H9 (cell line): ENCODE measurements around the gene FABP7. TPM values are rescaled to one million over a fixed set of nuclear protein-coding genes. Genes with fewer than 3 reads are reported as not detected.

ENCODE experiments used
- DNase-seq: peaks from one replicate; pipeline ENCODE4 v3.0.0-alpha.2; 2017
- H2AFZ ChIP-seq: one replicate; pipeline ENCODE4 v1.6.1; 2013; ENCODE audit warnings: mild to moderate bottlenecking, low read length, control low read depth, moderate library complexity
- H2AK5ac ChIP-seq: 2 replicates; pipeline ENCODE4 v1.6.1; 2013; ENCODE audit warnings: low read length, control low read depth, mixed read lengths; ENCODE audit not compliant: insufficient read length
- H2BK120ac ChIP-seq: one replicate; pipeline ENCODE4 v1.6.1; 2013; ENCODE audit warnings: low read depth, mild to moderate bottlenecking, low read length, control low read depth, inconsistent platforms; ENCODE audit not compliant: poor library complexity, severe bottlenecking
- H2BK12ac ChIP-seq: 2 replicates; pipeline ENCODE4 v1.6.1; 2013; ENCODE audit warnings: low read length, control low read depth, mixed read lengths, low read depth; ENCODE audit not compliant: insufficient read length
- H2BK15ac ChIP-seq: 2 replicates; pipeline ENCODE4 v1.6.1; 2013; ENCODE audit warnings: low read depth, low read length, control low read depth
- H2BK20ac ChIP-seq: one replicate; pipeline ENCODE4 v1.6.1; 2013; ENCODE audit warnings: low read depth, mild to moderate bottlenecking, low read length, control low read depth, inconsistent platforms; ENCODE audit not compliant: poor library complexity, severe bottlenecking
- H2BK5ac ChIP-seq: 2 replicates; pipeline ENCODE4 v1.6.1; 2013; ENCODE audit warnings: low read length, control low read depth, mixed read lengths; ENCODE audit not compliant: insufficient read length
- H3K14ac ChIP-seq: 2 replicates; pipeline ENCODE4 v1.6.1; 2013; ENCODE audit warnings: low read length, control low read depth; ENCODE audit not compliant: insufficient read depth
- H3K18ac ChIP-seq: 2 replicates; pipeline ENCODE4 v1.6.1; 2013; ENCODE audit warnings: low read depth, mild to moderate bottlenecking, mixed read lengths, low read length, control low read depth; ENCODE audit not compliant: insufficient read length
- H3K23ac ChIP-seq: 2 replicates; pipeline ENCODE4 v1.6.1; 2013; ENCODE audit warnings: low read length, control low read depth, mixed read lengths, low read depth; ENCODE audit not compliant: insufficient read length
- H3K23me2 ChIP-seq: 2 replicates; pipeline ENCODE4 v1.6.1; 2013; ENCODE audit warnings: low read depth, mild to moderate bottlenecking, mixed read lengths, low read length, control low read depth; ENCODE audit not compliant: insufficient read length, poor library complexity, severe bottlenecking
- H3K27ac ChIP-seq: 2 replicates; pipeline ENCODE4 v1.5.1; 2013; ENCODE audit warnings: low read length, control low read depth, mixed read lengths, low read depth; ENCODE audit not compliant: insufficient read length
- H3K27me3 ChIP-seq: 2 replicates; pipeline ENCODE4 v1.6.1; 2013; ENCODE audit warnings: low read length, control low read depth, inconsistent platforms; ENCODE audit not compliant: insufficient read depth
- H3K4ac ChIP-seq: 2 replicates; pipeline ENCODE4 v1.6.1; 2013; ENCODE audit warnings: low read depth, mild to moderate bottlenecking, control low read depth, inconsistent platforms, low read length, moderate library complexity
- H3K4me1 ChIP-seq: 2 replicates; pipeline ENCODE4 v1.6.1; 2013; ENCODE audit warnings: low read length, control low read depth, inconsistent platforms; ENCODE audit not compliant: insufficient read depth
- H3K4me2 ChIP-seq: 2 replicates; pipeline ENCODE4 v1.6.1; 2013; ENCODE audit warnings: low read length, control low read depth, mixed read lengths; ENCODE audit not compliant: insufficient read length, insufficient read depth
- H3K56ac ChIP-seq: 2 replicates; pipeline ENCODE4 v1.6.1; 2013; ENCODE audit warnings: low read depth, mild to moderate bottlenecking, mixed read lengths, low read length, control low read depth; ENCODE audit not compliant: insufficient read length
- H3K79me1 ChIP-seq: 2 replicates; pipeline ENCODE4 v1.6.1; 2013; ENCODE audit warnings: low read depth, mild to moderate bottlenecking, moderate library complexity, low read length, control low read depth, inconsistent platforms; ENCODE audit not compliant: insufficient read depth, poor library complexity, severe bottlenecking
- H3K79me2 ChIP-seq: 2 replicates; pipeline ENCODE4 v1.6.1; 2013; ENCODE audit warnings: low read length, control low read depth, inconsistent platforms; ENCODE audit not compliant: insufficient read depth
- H3K9ac ChIP-seq: 2 replicates; pipeline ENCODE4 v1.6.1; 2013; ENCODE audit warnings: low read length, control low read depth, mixed read lengths; ENCODE audit not compliant: insufficient read length; ENCODE audit errors: extremely low read depth
- H3K9me3 ChIP-seq: one replicate; pipeline ENCODE4 v1.6.1; 2013; ENCODE audit warnings: low read depth, low read length, inconsistent platforms; ENCODE audit not compliant: control insufficient read depth
- H3T11ph ChIP-seq: one replicate; pipeline ENCODE4 v1.6.1; 2013; ENCODE audit warnings: mild to moderate bottlenecking, low read length, control low read depth, inconsistent platforms
- H4K20me1 ChIP-seq: one replicate; pipeline ENCODE4 v1.6.1; 2013; ENCODE audit not compliant: control insufficient read depth, insufficient read length, insufficient read depth
- H4K5ac ChIP-seq: 2 replicates; pipeline ENCODE4 v1.6.1; 2013; ENCODE audit warnings: low read depth, mild to moderate bottlenecking, mixed read lengths, low read length, control low read depth; ENCODE audit not compliant: insufficient read length
- H4K8ac ChIP-seq: replicated peaks from 2 replicates; pipeline ENCODE4 v1.6.1; 2013; ENCODE audit warnings: low read length, control low read depth, mixed read lengths, low read depth; ENCODE audit not compliant: insufficient read length
- H4K91ac ChIP-seq: 2 replicates; pipeline ENCODE4 v1.6.1; 2013; ENCODE audit warnings: low read depth, mild to moderate bottlenecking, moderate library complexity, mixed read lengths, low read length, control low read depth; ENCODE audit not compliant: insufficient read length
- H3K27ac Mint-ChIP-seq, 3 experiments: 2 replicates in 2 of 3; 3 replicates in 1 of 3; pipeline ENCODE4 v1.8.0; 2020 to 2021; ENCODE audit warnings: mixed read lengths in 3 of 3, mild to moderate bottlenecking in 1 of 3, moderate library complexity in 1 of 3
- H3K27me3 Mint-ChIP-seq: 2 replicates; pipeline ENCODE4 v1.8.0; 2021; ENCODE audit warnings: low read depth, mild to moderate bottlenecking, moderate library complexity, mixed read lengths
- H3K36me3 Mint-ChIP-seq, 3 experiments: 2 replicates in 2 of 3; 3 replicates in 1 of 3; pipeline ENCODE4 v1.8.0; 2020 to 2021; ENCODE audit warnings: low read depth in 3 of 3, mixed read lengths in 3 of 3; ENCODE audit not compliant: insufficient read depth in 1 of 3
- H3K4me1 Mint-ChIP-seq, 2 experiments: 2 replicates each; pipeline ENCODE4 v1.8.0; 2020; ENCODE audit warnings: mixed read lengths in 2 of 2
- H3K4me3 Mint-ChIP-seq, 2 experiments: 2 replicates in 1 of 2; 3 replicates in 1 of 2; pipeline ENCODE4 v1.8.0; 2020 to 2021; ENCODE audit warnings: mild to moderate bottlenecking in 2 of 2, mixed read lengths in 2 of 2, moderate library complexity in 1 of 2
- H3K9me3 Mint-ChIP-seq, 2 experiments: 2 replicates in 1 of 2; 3 replicates in 1 of 2; pipeline ENCODE4 v1.8.0; 2020; ENCODE audit warnings: mild to moderate bottlenecking in 2 of 2, mixed read lengths in 2 of 2, moderate library complexity in 1 of 2
- CTCF ChIP-seq: fragments of 200-600 bp; sonication (generic); conservative IDR thresholded peaks from 3 replicates; pipeline ENCODE4 v1.8.0; 2021; ENCODE audit warnings: antibody characterized with exemption, mild to moderate bottlenecking
- WGBS: extraction: QIAGEN DNeasy Blood & Tissue Kit; methylation state at CpG from one replicate; pipeline ENCODE4 v1.1.7; 2013; ENCODE audit warnings: missing lambda C conversion rate, low lambda C conversion rate, mixed read lengths; ENCODE audit not compliant: insufficient read length; ENCODE audit errors: extremely low coverage; 5-methylcytosine and 5-hydroxymethylcytosine counted together
- total RNA-seq: library from RNA; stranded (reverse); gene quantifications from 2 replicates; pipeline ENCODE4 v1.2.1, GENCODE V29; 2021

The FABP7 gene
- total RNA-seq, 1 experiment from 2014 or later = 3.9 TPM

- Histone ChIP-seq H4K91ac (no peak overlapping the region), H4K8ac (no peak overlapping the region), H2BK120ac (no peak overlapping the region), H4K20me1 (no peaks in the 10 kb centered on the region), H3K9ac (no peak overlapping the region), H3K4me2 (no peak overlapping the region), H3K9me3 (no peaks in the 10 kb centered on the region), H2BK20ac (no peak overlapping the region), H3K18ac (no peak overlapping the region), H4K5ac (no peak overlapping the region), H3K23ac (no peak overlapping the region), H2BK5ac (no peak overlapping the region), H3K27ac (no peak overlapping the region), H3K79me2 (no peaks in the 10 kb centered on the region), H2AFZ (no peak overlapping the region), H2AK5ac (no peak overlapping the region), H3K14ac (no peak overlapping the region), H2BK12ac (no peak overlapping the region), H3K4me1 (no peaks in the 10 kb centered on the region; the same call in 1 of the 2 replicates), H3K79me1 (no peaks in the 10 kb centered on the region), H3K27me3 (no peaks in the 10 kb centered on the region), H3K4ac (no peak overlapping the region), H2BK15ac (no peak overlapping the region), H3K56ac (no peak overlapping the region), H3T11ph (no peak overlapping the region), H3K23me2 (no peaks in the 10 kb centered on the region)
- no CpG with 5 or more reads among the region's 9 CpGs for WGBS
- TF ChIP-seq CTCF = no peak
- H3K27ac Mint-ChIP-seq = no peak overlapping the region
- H3K27me3 Mint-ChIP-seq = peaks cover 7% of the 10 kb centered on the region
- H3K9me3 Mint-ChIP-seq = peaks cover 10 to 20% of the 10 kb centered on the region in 2 experiments
- H3K4me1 Mint-ChIP-seq = peaks cover 9 to 13% of the 10 kb centered on the region in 2 experiments
- no peak overlapping the region for H3K4me3 Mint-ChIP-seq
- no peak for DNase-seq
- peaks cover 5 to 16% (median 10%) of the 10 kb centered on the region in 3 experiments for H3K36me3 Mint-ChIP-seq
These were observed 32.8 kb upstream of the FABP7 start for GRCh38 chr6:122746688-122747087.
